IPS-11a (cell line): ENCODE data around the gene POLR1A.

Experiments used
- H3K4me3 ChIP-seq: one replicate; pipeline ENCODE4 v1.5.1; 2013; ENCODE audit warnings: low read depth, low read length, control low read depth

The POLR1A gene

GRCh38 chr2:86097114-86097896, 8.4 kb downstream of the POLR1A start:
- H3K4me3 ChIP-seq: no peak overlapping the region

GRCh38 chr2:86094229-86094628, 11.5 kb downstream of the POLR1A start:
- no peak overlapping the region for H3K4me3 ChIP-seq

- no peak overlapping the region for H3K4me3 ChIP-seq
These were observed 17.5 kb downstream of the POLR1A start for GRCh38 chr2:86087936-86088850.

GRCh38 chr2:86082756-86083155, 22.9 kb downstream of the POLR1A start:
- H3K4me3 ChIP-seq: no peak overlapping the region

- H3K4me3 ChIP-seq: no peak overlapping the region
These were observed 24.0 kb downstream of the POLR1A start for GRCh38 chr2:86081724-86082123.

- H3K4me3 ChIP-seq: no peak overlapping the region
These were observed 25.4 kb downstream of the POLR1A start for GRCh38 chr2:86079981-86080911.

GRCh38 chr2:86078774-86079545, 26.7 kb downstream of the POLR1A start:
- no peak overlapping the region for H3K4me3 ChIP-seq

- H3K4me3 ChIP-seq: no peak overlapping the region
These were observed 29.8 kb downstream of the POLR1A start for GRCh38 chr2:86075886-86076285.

- H3K4me3 ChIP-seq: no peak overlapping the region
These were observed 30.9 kb downstream of the POLR1A start for GRCh38 chr2:86074811-86075210.

GRCh38 chr2:86074256-86074655, 31.4 kb downstream of the POLR1A start:
- H3K4me3 ChIP-seq: no peak overlapping the region

GRCh38 chr2:86073225-86073624, 32.5 kb downstream of the POLR1A start:
- H3K4me3 ChIP-seq: no peak overlapping the region

GRCh38 chr2:86072271-86072858, 33.3 kb downstream of the POLR1A start:
- H3K4me3 ChIP-seq: no peak overlapping the region

GRCh38 chr2:86070868-86071267, 34.8 kb downstream of the POLR1A start:
- no peak overlapping the region for H3K4me3 ChIP-seq

GRCh38 chr2:86069783-86070339, 35.8 kb downstream of the POLR1A start:
- H3K4me3 ChIP-seq: no peak overlapping the region

- H3K4me3 ChIP-seq: no peak overlapping the region
These were observed 36.5 kb downstream of the POLR1A start for GRCh38 chr2:86069091-86069685.

GRCh38 chr2:86068648-86069047, 37.0 kb downstream of the POLR1A start:
- no peak overlapping the region for H3K4me3 ChIP-seq

GRCh38 chr2:86068136-86068588, 37.5 kb downstream of the POLR1A start:
- H3K4me3 ChIP-seq: no peak overlapping the region

- H3K4me3 ChIP-seq: no peak overlapping the region
These were observed 38.8 kb downstream of the POLR1A start for GRCh38 chr2:86066915-86067314.

- no peak overlapping the region for H3K4me3 ChIP-seq
These were observed 39.6 kb downstream of the POLR1A start for GRCh38 chr2:86066007-86066578.
